ENCODE data around the gene CDC42EP2.
"Not testable (repeated sequence)": the region's sequence is repeated elsewhere in the genome, so short reads cannot be mapped to it uniquely, and the experiment has no call there.

Gene CDC42EP2

DNA sequence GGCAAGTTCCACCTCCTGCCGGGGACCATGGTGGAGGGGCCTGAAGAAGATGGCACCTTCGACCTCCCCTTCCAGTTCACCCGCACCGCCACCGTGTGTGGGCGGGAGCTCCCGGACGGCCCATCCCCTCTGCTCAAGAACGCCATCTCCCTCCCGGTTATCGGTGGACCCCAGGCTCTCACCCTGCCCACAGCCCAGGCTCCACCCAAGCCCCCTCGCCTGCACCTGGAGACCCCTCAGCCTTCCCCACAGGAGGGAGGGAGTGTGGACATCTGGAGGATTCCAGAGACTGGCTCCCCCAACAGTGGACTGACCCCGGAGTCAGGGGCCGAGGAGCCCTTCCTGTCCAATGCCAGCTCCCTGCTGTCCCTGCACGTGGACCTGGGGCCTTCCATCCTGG lies 6.4 kb downstream of the CDC42EP2 start:
- DNase-seq = no peak

DNA sequence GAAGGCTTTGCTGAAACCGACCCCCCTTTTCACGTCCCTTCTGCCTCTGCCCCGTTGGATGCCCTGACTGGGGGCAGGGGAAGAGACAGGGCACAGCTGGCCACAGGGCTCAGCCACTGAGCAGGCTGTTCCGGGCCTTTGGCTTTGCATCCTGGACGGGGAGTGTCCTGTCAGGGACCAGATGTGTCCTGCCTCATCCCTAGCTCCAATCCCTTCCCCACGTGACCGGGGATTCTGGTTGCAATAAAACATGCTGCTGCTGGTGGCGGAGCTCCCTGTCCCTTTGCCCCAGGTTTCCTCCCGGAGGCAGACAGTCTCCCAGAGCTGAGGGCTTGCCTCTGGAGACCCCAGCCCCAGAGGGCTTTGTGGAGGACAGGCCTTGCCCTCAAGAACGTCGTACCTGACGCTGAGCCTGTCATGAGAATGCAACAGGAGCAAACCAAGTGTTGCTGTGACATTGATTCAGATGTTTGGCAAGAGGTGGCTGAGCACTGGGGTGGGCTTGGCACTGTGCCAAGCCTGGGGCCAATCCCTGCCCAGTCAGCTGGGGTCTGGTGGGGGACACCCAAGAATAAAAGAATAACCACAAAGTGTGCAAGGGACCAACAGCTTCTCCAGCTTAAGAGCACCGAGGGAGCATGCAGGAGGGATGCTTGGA lies 7.3 kb downstream of the CDC42EP2 start:
- no peak for DNase-seq

DNA sequence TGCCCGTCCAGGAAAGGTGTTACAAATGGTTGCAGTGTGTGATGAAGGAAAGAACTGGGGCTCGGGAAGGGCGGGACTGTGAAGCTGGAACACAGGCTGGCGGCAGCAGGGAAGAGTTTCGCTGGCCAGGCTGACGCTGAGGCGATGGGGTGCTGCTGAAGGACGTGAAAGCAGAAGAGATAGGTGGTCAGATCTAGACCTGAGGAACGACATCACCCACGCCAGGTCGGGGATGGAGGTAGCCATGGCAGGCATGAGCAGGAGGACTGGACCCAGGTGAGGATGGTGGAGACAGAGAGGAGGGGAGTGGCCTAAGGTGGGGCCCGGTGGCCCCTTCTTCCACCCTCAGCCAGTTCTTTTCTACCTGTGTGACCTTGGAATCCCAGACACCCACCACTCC lies 9.1 kb downstream of the CDC42EP2 start:
- no peak for DNase-seq

DNA sequence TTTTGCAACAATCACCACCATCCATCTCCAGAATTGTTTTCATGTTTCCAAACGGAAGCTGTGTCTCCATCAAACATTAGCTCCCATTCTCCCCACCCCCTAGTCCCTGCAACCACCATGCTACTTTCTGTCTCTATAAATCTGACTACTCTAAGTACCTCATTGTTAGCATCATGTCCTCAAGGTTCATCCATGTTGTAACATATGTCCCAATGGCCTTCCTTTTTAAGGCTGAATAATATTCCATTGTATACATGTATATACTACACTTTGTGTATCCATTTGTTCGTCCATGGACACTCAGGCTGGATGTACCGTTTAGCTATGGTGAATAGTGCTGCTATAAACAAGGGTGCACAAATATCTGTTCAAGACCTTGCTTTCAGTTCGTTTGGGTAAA lies 10.8 kb downstream of the CDC42EP2 start:
- no peak for DNase-seq

DNA sequence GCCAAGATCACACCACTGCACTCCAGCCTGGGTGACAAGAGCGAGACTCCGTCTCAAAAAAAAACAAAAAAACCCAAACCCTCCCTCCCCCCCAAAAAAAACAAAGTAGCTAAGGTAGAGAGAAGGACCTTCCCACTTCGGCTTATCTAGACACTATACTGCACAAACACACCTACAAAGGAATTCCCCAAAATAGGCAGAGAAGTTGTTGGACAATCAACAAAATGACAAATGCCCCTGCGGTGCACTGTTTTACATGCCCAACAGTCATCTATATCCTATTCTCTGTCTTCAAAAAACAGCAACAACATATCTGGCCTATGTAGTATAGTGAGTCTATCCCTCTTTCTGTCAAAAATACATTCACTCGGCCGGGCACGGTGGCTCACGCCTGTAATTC lies 12.4 kb downstream of the CDC42EP2 start:
- no peak for DNase-seq

DNA sequence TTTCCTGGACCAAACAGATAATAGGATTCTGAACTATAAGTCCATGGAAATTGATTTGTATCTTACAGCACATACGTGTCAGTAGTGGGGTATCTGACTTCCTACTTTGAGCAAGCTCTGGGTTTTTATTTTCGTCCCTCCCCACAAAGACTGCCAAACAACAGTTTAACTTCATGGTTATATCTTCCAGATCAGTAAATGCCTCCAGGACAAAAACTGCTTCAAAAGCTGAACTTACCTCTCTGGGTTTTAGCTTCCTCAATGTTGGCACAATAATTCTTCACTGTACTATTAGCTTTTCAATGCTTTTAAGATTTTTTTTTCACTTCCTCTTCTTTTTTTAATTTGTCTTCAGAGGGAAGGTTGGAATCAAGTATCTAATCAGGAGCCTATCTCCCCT lies 14.8 kb downstream of the CDC42EP2 start:
- no peak for DNase-seq

DNA sequence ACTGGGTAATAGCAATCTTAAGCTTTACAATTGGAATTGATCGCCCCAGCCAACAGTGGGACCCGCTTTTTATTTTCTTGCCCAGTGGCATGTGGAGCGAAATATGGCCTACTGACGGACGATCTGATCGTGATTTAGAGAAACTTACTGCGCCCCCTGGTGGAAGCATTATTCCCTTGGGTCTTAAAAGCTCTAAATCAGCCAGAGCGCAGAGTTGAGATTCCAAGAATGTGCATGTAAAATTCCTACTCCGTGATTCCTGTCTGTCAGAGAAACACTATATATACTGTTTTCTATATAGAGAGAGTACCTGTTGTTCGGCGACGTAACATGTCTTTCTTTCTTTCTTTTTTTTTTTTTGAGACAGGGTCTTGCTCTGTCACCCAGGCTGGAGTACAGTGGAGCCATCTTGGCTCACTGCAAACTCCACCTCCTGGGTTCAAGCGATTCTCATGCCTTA lies 15.3 kb downstream of the CDC42EP2 start:
- peak; percentile 86 for DNase-seq

DNA sequence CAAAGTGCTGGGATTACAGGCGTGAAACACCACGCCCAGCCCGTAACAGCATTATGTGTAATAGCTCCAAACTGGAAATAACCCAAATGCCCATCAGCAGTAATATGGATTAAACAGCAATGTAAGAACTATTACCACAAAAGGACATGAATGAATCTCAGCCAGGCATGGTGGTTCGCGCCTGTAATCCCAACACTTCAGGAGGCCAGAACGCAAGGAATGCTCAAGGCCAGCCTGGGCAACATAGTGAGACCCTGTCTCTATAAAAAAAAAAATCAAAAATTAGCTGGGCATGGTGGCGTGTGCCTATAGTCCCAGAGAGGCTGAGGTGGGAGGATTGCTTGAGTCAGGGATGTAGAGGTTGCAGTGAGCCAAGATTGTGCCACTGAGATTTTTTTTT lies 15.9 kb downstream of the CDC42EP2 start:
- DNase-seq = no peak

DNA sequence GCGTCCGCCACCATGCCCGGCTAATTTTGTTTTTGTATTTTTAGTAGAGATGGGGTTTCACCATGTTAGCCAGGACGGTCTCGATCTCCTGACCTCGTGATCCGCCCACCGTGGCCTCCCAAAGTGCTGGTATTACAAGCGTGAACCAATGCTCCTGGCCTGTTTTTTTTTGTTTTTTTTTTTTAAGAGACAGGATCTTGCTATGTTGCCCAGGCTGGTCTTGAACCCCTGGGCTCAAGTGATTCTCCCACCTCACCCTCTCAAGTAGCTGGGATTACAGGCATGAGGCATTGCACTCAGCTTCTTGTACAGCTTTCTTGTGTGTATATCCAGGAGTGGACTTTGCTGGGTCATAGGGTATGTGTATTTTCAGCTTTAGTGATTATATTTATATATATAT lies 17.9 kb downstream of the CDC42EP2 start:
- not testable (repeated sequence) for DNase-seq

DNA sequence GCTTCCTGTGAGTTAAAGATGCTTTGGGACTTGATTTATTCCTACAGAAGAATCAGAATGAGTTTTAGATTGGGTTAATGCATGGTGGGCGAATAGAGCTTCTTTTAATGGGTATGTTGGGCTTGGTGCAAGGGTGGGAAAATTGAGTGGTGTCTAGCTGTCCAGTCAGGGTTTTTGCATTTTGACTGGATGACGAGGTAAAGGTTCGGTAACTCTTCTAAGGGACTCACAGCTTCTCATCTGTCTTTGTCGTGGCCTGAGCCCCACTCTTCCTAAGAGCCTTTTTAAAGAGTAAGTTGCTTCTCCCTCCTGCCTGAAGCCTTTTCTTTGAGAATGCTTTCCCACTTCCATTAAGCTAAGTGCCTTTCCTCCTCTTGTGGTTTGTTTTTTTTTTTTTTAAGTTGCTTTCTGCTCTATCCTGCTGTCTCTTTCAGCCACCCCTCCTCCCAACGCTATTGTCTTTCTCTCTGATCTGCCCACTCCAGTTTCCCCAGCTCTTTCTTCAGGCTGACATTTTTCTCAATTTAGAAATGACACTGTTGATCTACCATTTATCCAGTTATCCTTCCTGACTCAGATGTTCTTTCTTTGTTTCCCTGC lies 20.1 kb downstream of the CDC42EP2 start:
- no peak for DNase-seq

DNA sequence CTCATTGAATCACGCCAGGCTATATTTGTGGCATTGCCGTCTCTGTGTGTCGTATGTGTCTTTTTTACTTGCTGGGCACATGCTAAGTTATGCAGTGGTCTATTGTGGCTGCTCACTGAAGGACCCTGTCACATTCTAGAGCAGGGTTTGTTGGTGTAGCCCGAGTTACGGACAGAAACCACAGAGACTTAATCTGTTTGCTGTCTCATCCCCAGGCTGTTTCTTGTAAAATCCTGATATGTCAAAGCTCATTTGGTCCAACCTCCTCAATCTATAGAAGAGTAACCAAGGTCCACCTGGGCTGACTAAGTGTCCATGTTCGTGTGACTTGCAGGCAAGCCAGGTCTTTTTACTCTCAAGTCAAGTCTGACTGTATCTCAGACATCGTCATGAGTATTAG lies 24.0 kb downstream of the CDC42EP2 start:
- no peak for DNase-seq

DNA sequence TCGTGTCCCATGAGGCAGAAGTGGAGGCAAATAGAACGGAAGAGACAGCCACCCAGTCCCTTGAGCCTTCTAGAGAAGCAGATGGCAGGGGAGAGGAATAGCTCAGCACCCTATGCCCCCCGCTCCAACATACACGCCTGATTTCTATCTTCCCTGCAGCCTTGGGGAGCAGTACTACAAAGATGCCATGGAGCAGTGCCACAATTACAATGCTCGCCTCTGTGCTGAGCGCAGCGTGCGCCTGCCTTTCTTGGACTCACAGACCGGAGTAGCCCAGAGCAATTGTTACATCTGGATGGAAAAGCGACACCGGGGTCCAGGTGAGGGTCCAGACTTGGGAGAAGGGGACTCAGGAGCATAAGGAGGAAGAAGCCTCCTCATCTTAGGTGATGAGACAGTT lies 25.6 kb downstream of the CDC42EP2 start:
- DNase-seq = no peak

DNA sequence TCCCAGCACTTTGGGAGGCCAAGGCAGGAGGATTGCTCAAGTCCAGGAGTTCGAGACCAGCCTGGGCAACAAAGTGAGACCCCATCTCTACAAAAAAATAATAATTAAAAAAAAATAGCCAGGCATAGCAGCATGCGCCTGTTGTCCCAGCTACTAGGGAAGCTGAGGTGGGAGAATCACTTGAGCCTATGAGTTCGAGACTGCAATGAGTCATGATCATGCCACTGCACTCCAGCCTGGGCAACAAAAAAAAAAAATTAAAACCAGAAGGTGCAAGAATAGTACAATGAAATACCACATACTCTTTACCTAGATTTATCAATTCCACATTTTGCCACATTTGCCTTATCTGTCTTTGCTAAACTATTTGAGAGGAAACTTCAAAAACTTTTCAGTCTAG lies 27.2 kb downstream of the CDC42EP2 start:
- no peak for DNase-seq

DNA sequence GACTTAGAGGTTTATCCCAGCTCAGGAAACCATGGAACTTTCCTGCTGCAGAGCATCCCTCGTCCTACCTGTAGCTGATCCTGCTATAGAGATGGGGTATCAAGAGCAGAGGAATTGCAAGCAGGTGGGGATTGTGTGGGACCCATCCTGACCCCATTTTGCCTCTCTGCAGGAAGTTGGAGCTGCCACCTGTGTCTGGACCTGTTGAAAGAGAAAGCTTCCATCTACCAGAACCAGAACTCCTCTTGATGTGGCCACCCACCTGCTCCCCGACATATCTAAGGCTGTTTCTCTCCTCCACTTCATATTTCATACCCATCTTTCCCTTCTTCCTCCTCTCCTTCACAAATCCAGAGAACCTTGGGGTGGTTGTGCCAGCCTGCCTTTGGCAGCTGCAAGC lies 36.8 kb downstream of the CDC42EP2 start:
- DNase-seq = no peak

DNA sequence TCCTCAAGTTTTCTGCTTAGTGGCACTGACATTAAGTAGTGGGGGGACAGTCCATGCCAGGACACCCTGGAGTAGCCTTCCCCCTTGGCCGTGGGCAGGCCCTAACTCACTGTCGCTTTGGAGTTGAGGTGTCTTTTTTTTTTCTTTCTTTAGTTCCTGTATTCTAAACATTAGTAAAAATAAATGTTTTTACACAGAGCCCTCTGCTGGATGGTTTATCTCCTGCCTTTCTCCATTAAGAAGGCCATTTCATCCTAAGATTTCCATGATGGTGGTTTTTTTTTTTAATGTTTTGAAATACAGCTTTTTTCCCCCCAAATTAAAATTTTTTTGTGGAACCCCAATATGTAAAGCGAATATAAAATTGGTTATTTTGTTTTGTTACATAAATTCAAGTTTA lies 38.1 kb downstream of the CDC42EP2 start:
- DNase-seq = no peak

DNA sequence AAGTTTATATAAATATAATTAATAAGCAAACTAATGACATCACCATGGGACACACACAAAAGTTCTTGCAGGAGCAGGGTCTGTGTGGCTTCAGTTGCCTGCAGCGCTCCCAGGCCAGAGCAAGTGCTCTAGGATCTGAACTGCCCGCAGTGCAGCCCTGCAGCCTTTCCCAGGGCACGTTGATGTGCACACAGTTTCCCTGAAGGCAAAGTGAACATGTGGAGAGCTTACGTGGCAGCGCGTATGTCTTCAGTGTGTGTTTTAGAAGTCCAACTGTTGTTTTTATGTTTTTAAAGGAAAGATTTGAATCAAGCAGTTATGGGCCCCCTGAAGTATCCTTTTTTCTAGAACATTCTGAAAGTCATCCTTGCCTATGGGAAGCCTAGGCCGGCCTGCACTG lies 38.7 kb downstream of the CDC42EP2 start:
- no peak for DNase-seq

DNA sequence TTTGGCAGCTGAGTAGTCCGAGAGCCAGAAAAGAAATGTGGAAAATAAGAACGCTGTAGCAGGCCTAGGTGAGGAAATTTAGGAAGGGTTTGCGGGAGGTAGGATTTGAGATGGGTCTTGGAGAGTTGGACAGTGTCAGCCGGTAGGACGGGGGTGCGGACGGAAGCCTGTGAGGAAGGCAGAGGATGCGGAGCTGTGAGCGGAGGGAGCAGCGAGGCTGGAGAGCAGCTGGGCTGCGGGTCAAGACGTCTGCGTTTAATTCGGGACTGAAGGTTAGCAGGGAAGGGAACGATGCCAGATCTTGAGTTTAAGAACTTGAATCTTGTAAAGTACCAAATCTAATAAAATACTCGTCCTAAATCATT lies 39.2 kb downstream of the CDC42EP2 start:
- peak; percentile 43 for DNase-seq

DNA sequence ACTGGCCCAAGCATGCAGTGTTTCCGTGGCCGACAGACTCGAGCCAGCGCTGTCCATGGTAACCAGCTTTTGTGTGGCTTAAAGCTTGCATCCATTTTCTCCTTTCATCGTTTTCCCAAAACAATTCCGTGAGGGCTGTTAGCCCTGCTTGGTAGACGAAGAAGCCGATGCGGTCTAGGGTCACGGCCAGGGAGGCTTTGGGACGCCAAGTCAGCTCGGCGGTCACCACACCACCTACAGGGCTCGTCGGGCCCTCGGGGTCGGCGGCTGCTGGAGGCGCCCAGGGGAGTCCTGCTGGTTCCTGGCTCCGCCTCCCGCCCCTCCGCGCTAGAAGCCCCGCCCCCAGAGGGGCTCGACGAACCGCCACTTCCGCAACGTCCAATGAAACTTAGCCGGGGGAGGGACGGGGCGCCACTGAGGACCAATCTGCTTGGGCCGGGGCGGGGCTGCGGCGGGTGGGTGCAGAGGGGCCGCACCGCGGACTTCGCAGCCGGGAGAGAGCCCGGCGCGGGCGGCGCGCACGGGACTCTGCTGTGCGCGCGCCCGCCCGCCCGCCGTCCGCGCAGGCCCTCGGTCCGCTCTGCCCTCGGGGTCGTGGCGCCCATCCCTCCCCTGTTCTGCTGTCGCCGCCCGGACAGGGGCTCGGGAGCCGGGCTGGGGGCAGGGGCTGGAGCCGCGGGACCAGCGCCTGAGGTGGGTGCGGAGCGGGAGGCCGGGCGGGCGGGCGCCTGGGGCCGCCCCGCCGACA lies 39.8 kb downstream of the CDC42EP2 start, which contains the start of gene TIGD3:
Gene TIGD3 (plus strand): TSS at position 487 of the 748 bp plus-strand sequence. CDS start 1,058 bp downstream, outside the sequence.
- DNase-seq = peak; percentile 88

DNA sequence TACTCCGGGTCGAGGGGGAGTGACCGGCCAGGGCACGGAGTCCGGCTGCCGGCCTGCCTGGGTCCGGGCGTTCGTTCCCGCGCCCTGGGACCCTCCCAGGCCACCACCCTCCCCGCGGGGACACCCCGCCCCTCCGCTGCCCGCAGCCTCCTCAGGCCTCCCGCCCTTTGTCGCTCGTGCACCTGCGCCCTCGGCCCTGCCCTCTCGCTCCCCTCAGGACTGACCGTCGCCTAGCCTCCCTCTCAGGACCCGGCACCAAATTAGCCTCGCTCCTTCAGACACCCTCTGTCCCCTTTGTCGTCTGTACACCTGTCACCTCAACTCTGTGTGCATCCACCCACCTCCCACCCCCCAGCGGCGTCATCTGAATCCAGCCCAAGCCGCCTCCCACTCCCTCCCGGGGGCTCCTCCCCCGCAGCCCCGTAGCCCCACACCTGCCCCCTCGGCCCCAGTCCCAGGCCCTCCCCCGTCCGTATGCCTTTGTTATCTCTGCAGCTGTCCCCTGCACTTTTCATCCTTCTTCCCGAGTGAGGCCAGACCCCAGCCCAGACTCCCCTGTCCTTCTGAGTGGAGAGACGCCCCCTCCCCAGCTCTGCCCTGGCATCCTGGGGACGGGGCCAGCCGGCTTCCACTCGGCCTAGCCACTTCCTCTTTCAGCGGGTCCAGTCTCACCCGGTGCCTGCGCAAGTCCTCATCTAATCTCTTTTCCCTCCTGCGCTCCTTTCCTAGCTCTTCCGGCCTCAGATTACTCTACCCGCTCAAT lies 40.5 kb downstream of the CDC42EP2 start:
- peak; percentile 45 for DNase-seq

DNA sequence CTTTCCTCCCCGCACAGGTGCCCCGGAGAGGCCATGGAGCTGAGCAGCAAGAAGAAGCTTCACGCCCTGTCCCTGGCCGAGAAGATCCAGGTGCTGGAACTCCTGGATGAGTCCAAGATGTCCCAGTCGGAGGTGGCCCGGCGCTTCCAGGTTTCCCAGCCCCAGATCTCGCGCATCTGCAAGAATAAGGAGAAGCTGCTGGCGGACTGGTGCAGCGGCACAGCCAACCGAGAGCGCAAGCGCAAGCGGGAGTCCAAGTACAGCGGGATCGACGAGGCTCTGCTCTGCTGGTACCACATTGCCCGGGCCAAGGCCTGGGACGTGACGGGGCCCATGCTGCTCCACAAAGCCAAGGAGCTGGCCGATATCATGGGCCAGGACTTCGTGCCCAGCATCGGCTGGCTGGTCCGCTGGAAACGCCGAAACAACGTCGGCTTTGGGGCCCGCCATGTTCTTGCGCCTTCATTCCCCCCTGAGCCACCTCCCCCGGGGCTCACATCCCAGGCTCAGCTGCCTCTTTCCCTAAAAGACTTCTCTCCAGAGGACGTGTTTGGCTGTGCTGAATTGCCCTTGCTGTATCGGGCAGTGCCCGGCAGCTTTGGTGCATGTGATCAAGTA lies 41.2 kb downstream of the CDC42EP2 start:
- no peak for DNase-seq

DNA sequence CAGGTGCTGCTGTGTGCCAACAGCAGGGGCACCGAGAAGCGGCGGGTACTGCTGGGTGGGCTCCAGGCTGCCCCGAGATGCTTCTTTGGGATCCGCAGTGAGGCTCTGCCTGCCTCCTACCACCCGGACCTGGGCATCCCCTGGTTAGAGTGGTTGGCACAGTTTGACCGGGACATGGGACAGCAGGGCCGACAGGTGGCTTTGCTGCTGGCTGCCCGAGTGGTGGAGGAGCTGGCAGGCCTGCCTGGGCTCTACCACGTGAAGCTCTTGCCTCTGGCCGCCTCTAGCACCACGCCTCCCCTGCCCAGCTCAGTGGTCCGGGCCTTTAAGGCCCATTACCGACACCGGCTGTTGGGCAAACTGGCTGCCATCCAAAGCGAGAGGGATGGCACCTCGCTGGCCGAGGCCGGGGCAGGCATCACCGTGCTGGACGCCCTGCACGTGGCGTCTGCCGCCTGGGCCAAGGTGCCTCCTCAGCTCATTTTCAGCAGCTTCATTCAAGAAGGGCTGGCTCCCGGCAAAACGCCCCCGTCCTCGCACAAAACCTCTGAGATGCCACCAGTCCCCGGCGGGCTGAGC lies 41.8 kb downstream of the CDC42EP2 start:
- DNase-seq = no peak

DNA sequence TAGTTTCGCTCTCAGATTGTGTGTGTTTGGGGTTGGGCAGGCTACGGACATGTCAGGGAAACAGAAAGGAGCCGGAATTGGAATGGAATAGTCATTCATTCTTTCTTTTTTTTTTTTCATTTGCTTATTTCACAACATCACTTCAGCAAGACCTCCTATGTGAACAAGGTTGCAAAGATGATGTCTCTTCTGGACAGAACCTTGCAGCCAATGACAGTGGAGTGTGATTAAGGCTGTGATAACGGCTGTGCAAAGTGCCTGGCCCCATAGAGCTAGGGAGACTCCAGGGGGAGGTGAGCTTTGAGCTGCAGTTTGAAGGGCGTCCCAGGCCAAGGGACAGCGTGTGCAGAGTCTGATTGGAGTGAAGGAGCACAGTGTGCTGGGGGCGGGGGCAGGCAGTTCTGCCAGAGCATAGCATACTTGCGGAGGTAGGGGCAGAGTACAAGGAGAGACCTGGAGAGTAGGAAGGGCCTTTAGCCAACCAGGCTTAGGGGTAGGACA lies 43.2 kb downstream of the CDC42EP2 start:
- DNase-seq = no peak
